Fibroblast of lung (primary cell): Measurements from ENCODE around the gene GABPA.

Experiments used
- CTCF ChIP-seq, 2 donors: IDR thresholded peaks in 1 of 2; conservative IDR thresholded peaks in 1 of 2; 1 replicate in 1 of 2; 2 replicates in 1 of 2; pipeline ENCODE4 v1.5.1; 2011 to 2012; ENCODE audit warnings: low read length in 2 of 2, control low read depth in 1 of 2, inconsistent platforms in 1 of 2, low read depth in 1 of 2, mild to moderate bottlenecking in 1 of 2
- EZH2 ChIP-seq: IDR thresholded peaks from 2 replicates; pipeline ENCODE4 v1.5.1; 2012; ENCODE audit warnings: low read length, control low read depth, mild to moderate bottlenecking; ENCODE audit errors: missing control alignments

GRCh38 chr21:25756190-25756932 is 21.6 kb downstream of the GABPA start:
- TF ChIP-seq CTCF (conservative IDR thresholded peaks at IDR 0.05 in 1 of 2, IDR thresholded peaks at IDR 0.05 in 1 of 2; ENCODE audit: low read depth in 1 of 2, low read length in 2 of 2) (no peak), EZH2 (no peak)
